CD4-positive, CD25-positive, alpha-beta regulatory T cell (primary cell): Measurements from ENCODE around the gene TYMP. TPM values are rescaled to one million over a fixed set of nuclear protein-coding genes. Genes with fewer than 3 reads are reported as not detected.

Source experiments
- ATAC-seq, 2 donors: fragments of 150-1000 bp; cut with Tn5 transposase; one replicate each; pipeline ENCODE4 v1.10.0; 2021; ENCODE audit warnings: low read depth in 2 of 2, moderate number of reproducible peaks in 2 of 2, moderate library complexity in 1 of 2
- DNase-seq, 3 donors: peaks; one replicate each; pipeline versions ENCODE4 v3.0.0 to v3.0.0-alpha.2; 2012 to 2022; ENCODE audit warnings: mixed read lengths in 1 of 3
- H3K27ac ChIP-seq: one replicate; pipeline ENCODE4 v1.7.0; 2013; ENCODE audit warnings: mild to moderate bottlenecking, low read length; ENCODE audit not compliant: insufficient read depth, poor library complexity, severe bottlenecking
- H3K27me3 ChIP-seq: one replicate; pipeline ENCODE4 v1.7.0; 2013; ENCODE audit warnings: low read length; ENCODE audit not compliant: control insufficient read depth, insufficient read depth
- H3K36me3 ChIP-seq: one replicate; pipeline ENCODE4 v1.7.0; 2013; ENCODE audit warnings: mild to moderate bottlenecking, low read length, moderate library complexity; ENCODE audit not compliant: control insufficient read depth, insufficient read depth
- H3K4me1 ChIP-seq: 2 replicates; pipeline ENCODE4 v1.7.0; 2013; ENCODE audit warnings: mild to moderate bottlenecking, low read length; ENCODE audit not compliant: insufficient read depth, control insufficient read depth, poor library complexity, severe bottlenecking
- H3K4me3 ChIP-seq: one replicate; pipeline ENCODE4 v1.7.0; 2013; ENCODE audit warnings: low read depth, mild to moderate bottlenecking, low read length, moderate library complexity
- H3K9me3 ChIP-seq, 2 experiments: 1 replicate in 1 of 2; 2 replicates in 1 of 2; pipeline ENCODE4 v1.7.0; 2013; ENCODE audit warnings: low read length in 2 of 2, mild to moderate bottlenecking in 1 of 2, moderate library complexity in 1 of 2; ENCODE audit not compliant: control insufficient read depth in 2 of 2
- H3K27ac Mint-ChIP-seq, 3 donors: one replicate each; pipeline ENCODE4 v1.8.0; 2020 to 2022; ENCODE audit warnings: mild to moderate bottlenecking in 3 of 3, mixed read lengths in 3 of 3, moderate library complexity in 2 of 3
- H3K27me3 Mint-ChIP-seq: one replicate; pipeline ENCODE4 v1.8.0; 2022; ENCODE audit warnings: mild to moderate bottlenecking, mixed read lengths
- H3K36me3 Mint-ChIP-seq: one replicate; pipeline ENCODE4 v1.8.0; 2020; ENCODE audit warnings: mixed read lengths
- H3K4me1 Mint-ChIP-seq, 4 donors: one replicate each; pipeline ENCODE4 v1.8.0; 2020 to 2022; ENCODE audit warnings: mixed read lengths in 4 of 4, mild to moderate bottlenecking in 1 of 4
- H3K4me3 Mint-ChIP-seq, 4 donors: one replicate each; pipeline ENCODE4 v1.8.0; 2020 to 2022; ENCODE audit warnings: mild to moderate bottlenecking in 4 of 4, mixed read lengths in 4 of 4, moderate library complexity in 3 of 4
- H3K9me3 Mint-ChIP-seq, 7 donors: one replicate each; pipeline ENCODE4 v1.8.0; 2020 to 2022; ENCODE audit warnings: mixed read lengths in 7 of 7, mild to moderate bottlenecking in 3 of 7, moderate library complexity in 2 of 7
- polyA plus RNA-seq, 4 donors: library from polyadenylated mRNA; unstranded; fragments of 300-500 nt; fragmentation: Illumina TruSeq; gene quantifications; one replicate each; pipeline ENCODE4 v1.2.3, GENCODE V29; 2021
- total RNA-seq: library from RNA; stranded (reverse); gene quantifications from one replicate; pipeline ENCODE4 v1.2.3, GENCODE V29; 2022

Gene TYMP
- total and polyA plus RNA-seq, 5 donors from 2014 or later, result 29.2 to 65.2 (median 46.9) TPM

DNA sequence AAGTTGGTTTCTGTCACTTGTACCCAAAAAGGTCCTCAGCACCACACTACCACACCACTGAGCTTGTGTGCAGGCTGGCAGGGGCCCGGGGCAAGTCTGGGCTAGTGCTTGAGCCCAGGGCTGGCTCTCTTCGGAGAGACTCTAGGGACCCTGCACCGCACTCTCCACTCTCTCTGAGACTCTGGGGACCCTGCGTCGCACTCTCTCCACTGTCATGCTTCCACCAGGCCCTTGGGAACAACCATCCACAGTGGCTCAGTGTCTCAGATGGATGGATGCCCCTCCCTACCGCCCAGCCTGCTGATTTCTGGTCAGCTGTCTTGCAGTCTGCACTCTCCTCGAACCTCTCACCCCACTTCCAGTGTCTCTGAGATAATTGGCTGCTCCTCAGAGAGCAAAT, 52.9 kb downstream of the TYMP start:
- Histone ChIP-seq H3K36me3 (no peaks in the 10 kb centered on the region), H3K9me3 (no peaks in the 10 kb centered on the region), H3K4me1 (peaks cover 41% of the 10 kb centered on the region), H3K4me3 (no peak overlapping the region), H3K27me3 (no peaks in the 10 kb centered on the region), H3K27ac (no peak overlapping the region)
- H3K27ac Mint-ChIP-seq, result peak overlapping the region; percentile 36 to 82 (median 72)
- H3K4me3 Mint-ChIP-seq, result peak overlapping the region; percentile 76 to 91 (median 80)
- peaks cover 21% of the 10 kb centered on the region for H3K27me3 Mint-ChIP-seq
- H3K4me1 Mint-ChIP-seq, result peaks cover 0 to 39% (median 23%) of the 10 kb centered on the region in 4 donors
- no peaks in the 10 kb centered on the region for H3K9me3 Mint-ChIP-seq
- ATAC-seq (no peak), DNase-seq (no peak)
- peaks cover 5% of the 10 kb centered on the region for H3K36me3 Mint-ChIP-seq

Other genes starting within 250 kb of the TYMP start
- gene PLXNB2, start 222.4 kb downstream of the TYMP start, total RNA-seq, result 3.7 TPM
- under 1 TPM in 3 of 4 donors, not detected in 1; 0.36 to 0.67 (median 0.42) TPM for gene PLXNB2, start 222.4 kb downstream of the TYMP start, polyA plus RNA-seq
- gene DENND6B, start 203.0 kb downstream of the TYMP start, total RNA-seq, result 2.1 TPM
- gene DENND6B, start 203.0 kb downstream of the TYMP start, polyA plus RNA-seq, result under 1 TPM; 0.48 to 0.69 (median 0.53) TPM
- 85.7 TPM for gene PPP6R2, start 186.7 kb downstream of the TYMP start, total RNA-seq
- 10 to 100 TPM; 15.9 to 19.4 (median 17.2) TPM for gene PPP6R2, start 186.7 kb downstream of the TYMP start, polyA plus RNA-seq
- 220 TPM for gene SBF1, start 55.0 kb downstream of the TYMP start, total RNA-seq
- 10 to 100 TPM; 16.2 to 29.7 (median 17.6) TPM for gene SBF1, start 55.0 kb downstream of the TYMP start, polyA plus RNA-seq
- 1.9 TPM for gene ADM2, start 48.5 kb downstream of the TYMP start, total RNA-seq
- under 1 TPM; 0.06 to 0.95 (median 0.28) TPM for gene ADM2, start 48.5 kb downstream of the TYMP start, polyA plus RNA-seq
- not detected for gene MIOX, start 43.2 kb downstream of the TYMP start, total RNA-seq
- not detected for gene MIOX, start 43.2 kb downstream of the TYMP start, polyA plus RNA-seq
- 113 TPM for gene LMF2, start 22.3 kb downstream of the TYMP start, total RNA-seq
- gene LMF2, start 22.3 kb downstream of the TYMP start, polyA plus RNA-seq, result 10 to 100 TPM; 21.5 to 24.2 (median 21.7) TPM
- 112 TPM for gene NCAPH2, start 21.8 kb downstream of the TYMP start, total RNA-seq
- 10 to 100 TPM; 35.8 to 43.6 (median 39.8) TPM for gene NCAPH2, start 21.8 kb downstream of the TYMP start, polyA plus RNA-seq
- gene SCO2, start 4.4 kb downstream of the TYMP start, total RNA-seq, result 14.6 TPM
- 10 to 100 TPM in 1 of 4 donors, 1 to 10 TPM in 3; 6.4 to 10.4 (median 7.7) TPM for gene SCO2, start 4.4 kb downstream of the TYMP start, polyA plus RNA-seq
- 5.9 TPM for gene KLHDC7B, start 15.9 kb upstream of the TYMP start, total RNA-seq
- 10 to 100 TPM in 1 of 4 donors, 1 to 10 TPM in 3; 5.6 to 11.7 (median 8.4) TPM for gene KLHDC7B, start 15.9 kb upstream of the TYMP start, polyA plus RNA-seq
- not detected for gene SYCE3, start 32.9 kb upstream of the TYMP start, total RNA-seq
- gene SYCE3, start 32.9 kb upstream of the TYMP start, polyA plus RNA-seq, result not detected
- 71.8 TPM for gene CPT1B, start 48.4 kb upstream of the TYMP start, total RNA-seq
- gene CPT1B, start 48.4 kb upstream of the TYMP start, polyA plus RNA-seq, result under 1 TPM in 3 of 4 donors, not detected in 1; 0.25 to 0.76 (median 0.27) TPM
- 162 TPM for gene CHKB, start 52.8 kb upstream of the TYMP start, total RNA-seq
- gene CHKB, start 52.8 kb upstream of the TYMP start, polyA plus RNA-seq, result 10 to 100 TPM; 39.8 to 51.7 (median 43.4) TPM
- gene MAPK8IP2, start 70.8 kb upstream of the TYMP start, total RNA-seq, result 0.30 TPM
- gene MAPK8IP2, start 70.8 kb upstream of the TYMP start, polyA plus RNA-seq, result not detected
- 81.3 TPM for gene ARSA, start 98.1 kb upstream of the TYMP start, total RNA-seq
- 10 to 100 TPM in 3 of 4 donors, 1 to 10 TPM in 1; 8.0 to 11.3 (median 10.5) TPM for gene ARSA, start 98.1 kb upstream of the TYMP start, polyA plus RNA-seq
- 0.67 TPM for gene SHANK3, start 142.8 kb upstream of the TYMP start, total RNA-seq
- not detected for gene SHANK3, start 142.8 kb upstream of the TYMP start, polyA plus RNA-seq
- gene ACR, start 208.2 kb upstream of the TYMP start, total RNA-seq, result not detected
- gene ACR, start 208.2 kb upstream of the TYMP start, polyA plus RNA-seq, result not detected